Stomach (tissue), 9 donors: Measurements from ENCODE around the gene CNTD1. TPM values are rescaled to one million over a fixed set of nuclear protein-coding genes. Genes with fewer than 3 reads are reported as not detected.

Experiments used
- DNase-seq, 2 donors: peaks; one replicate each; pipeline versions ENCODE4 v3.0.0 to v3.0.0-alpha.2; 2013 to 2019
- H3K27ac ChIP-seq, 5 donors: fragments of 200-600 bp in 4 of 5; sonication (generic) in 4 of 5; one replicate each; pipeline ENCODE4 v1.5.1; 2013 to 2019; ENCODE audit warnings: mild to moderate bottlenecking in 1 of 5, moderate library complexity in 1 of 5
- H3K27me3 ChIP-seq, 3 donors: fragments of 200-600 bp; sonication (generic); one replicate each; pipeline ENCODE4 v1.5.1; 2017 to 2019; ENCODE audit warnings: mixed run types in 1 of 3
- H3K36me3 ChIP-seq, 4 donors: fragments of 200-600 bp; sonication (generic); 1 replicate in 3 of 4; 2 replicates in 1 of 4; pipeline ENCODE4 v1.5.1; 2016 to 2019
- H3K4me1 ChIP-seq, 4 donors: fragments of 200-600 bp; sonication (generic); one replicate each; pipeline ENCODE4 v1.5.1; 2016 to 2019
- H3K4me3 ChIP-seq, 4 donors: fragments of 200-600 bp; sonication (generic) in 3 of 4; one replicate each; pipeline ENCODE4 v1.5.1; 2016 to 2019; ENCODE audit warnings: mild to moderate bottlenecking in 1 of 4
- H3K9me3 ChIP-seq, 4 donors: fragments of 200-600 bp; sonication (generic); one replicate each; pipeline ENCODE4 v1.5.1; 2016 to 2019
- EP300 ChIP-seq: sonication (generic); formaldehyde crosslinking; IDR thresholded peaks from one replicate; pipeline ENCODE4 v1.6.1; 2017; ENCODE audit warnings: antibody characterized with exemption
- POLR2A ChIP-seq, 4 donors: fragments of 450-650 bp; IDR thresholded peaks; one replicate each; pipeline ENCODE4 v1.6.1; 2016; ENCODE audit warnings: antibody characterized with exemption in 4 of 4, control low read depth in 2 of 4, mild to moderate bottlenecking in 1 of 4, moderate library complexity in 1 of 4
- POLR2AphosphoS5 ChIP-seq, 3 donors: sonication (generic); formaldehyde crosslinking; IDR thresholded peaks; one replicate each; pipeline ENCODE4 v1.6.1; 2016; ENCODE audit warnings: antibody characterized with exemption in 3 of 3
- WGBS, 5 donors: extraction: QIAGEN DNeasy Blood & Tissue Kit in 3 of 5; methylation state at CpG; one replicate each; pipeline versions ENCODE4 v1.1.5 to v1.1.7; 2013 to 2018; 5-methylcytosine and 5-hydroxymethylcytosine counted together
- intact Hi-C: fragments of 100-400 bp; cut with DNase I; formaldehyde crosslinking; loops from one replicate; pipeline ENCODE4 v1.15.1; 2023; ENCODE audit warnings: low total_unique reads
- polyA plus RNA-seq, 3 donors: library from polyadenylated mRNA; stranded (reverse); fragments of 200-250 nt; gene quantifications; one replicate each; pipeline ENCODE4 v1.2.3, GENCODE V29; 2013
- total RNA-seq, 5 donors: library from RNA; depleted of rRNA; stranded (reverse); fragments of >200 nt; gene quantifications; one replicate each; pipeline versions ENCODE4 v1.1.0 to v1.2.3, GENCODE V29; 2014 to 2016
- TF ChIP-seq, protein P1 (sequence below), 7 experiments: fragments of 450-650 bp in 4 of 7; fragments of 200-600 bp in 3 of 7; sonication (generic) in 3 of 7; IDR thresholded peaks; one replicate each; pipeline ENCODE4 v1.5.1; 2016 to 2019; ENCODE audit warnings: antibody characterized with exemption in 7 of 7, control low read depth in 2 of 7, mild to moderate bottlenecking in 1 of 7
- donor health status: healthy with polysubstance abuse.
- donor health status: Bipolar disorder and iron deficiency.
- donor health status: healthy.

CNTD1 gene
- total and polyA plus RNA-seq, 8 donors, result 0.29 to 2.4 (median 1.3) TPM; not detected in 2

DNA sequence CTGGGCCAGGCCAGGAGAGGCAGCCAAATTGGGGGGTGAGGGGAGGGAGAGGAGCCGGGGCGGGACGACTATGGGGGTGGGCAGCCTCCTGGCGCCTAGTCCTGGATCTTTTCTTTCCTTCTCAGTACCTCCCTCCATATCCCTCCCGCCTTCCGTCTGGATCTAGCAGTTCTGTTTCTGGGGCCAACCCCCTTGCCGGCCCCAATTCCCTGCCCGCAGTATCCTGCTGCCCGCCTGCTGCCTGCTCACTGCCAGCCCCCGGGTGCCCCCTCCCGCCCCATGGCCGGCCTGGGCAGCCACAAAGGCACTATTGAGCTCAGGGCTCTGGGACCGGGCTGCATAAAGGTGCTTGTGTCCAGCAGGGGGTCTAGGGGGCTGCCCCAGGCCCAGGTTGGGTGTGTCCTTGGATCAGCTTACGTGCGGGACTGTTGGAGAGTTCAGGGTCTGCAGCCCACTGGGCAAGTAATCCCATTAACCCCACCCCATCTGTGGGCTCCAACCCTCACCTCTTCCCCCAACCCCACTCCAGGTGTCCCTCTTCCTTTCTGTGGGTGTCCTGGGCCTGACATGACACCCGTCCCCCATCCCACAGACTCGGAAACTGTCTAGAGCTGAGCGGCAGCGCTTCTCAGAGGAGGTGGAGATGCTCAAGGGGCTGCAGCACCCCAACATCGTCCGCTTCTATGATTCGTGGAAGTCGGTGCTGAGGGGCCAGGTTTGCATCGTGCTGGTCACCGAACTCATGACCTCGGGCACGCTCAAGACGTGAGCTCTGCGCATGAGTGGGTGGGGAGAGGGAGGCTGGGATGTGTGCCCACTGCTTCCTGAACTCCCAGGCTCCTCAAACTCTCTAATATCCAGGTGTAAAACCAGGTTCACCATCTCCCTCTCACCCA lies 16.2 kb upstream of the CNTD1 start:
- Histone ChIP-seq H3K36me3 (peaks cover 21 to 26% (median 22%) of the 10 kb centered on the region in 4 donors), H3K27ac (peak overlapping the region in 1 of 5 donors; percentile 72), H3K9me3 (no peaks in the 10 kb centered on the region), H3K4me1 (peaks cover 22 to 50% (median 29%) of the 10 kb centered on the region in 4 donors), H3K4me3 (peak overlapping the region; percentile 41 to 61 (median 46)), H3K27me3 (peaks cover 4 to 76% (median 56%) of the 10 kb centered on the region in 3 donors)
- intact Hi-C loops, result no loop called here
- WGBS, 5 donors, result 33 to 50% (median 38%) methylated on average over 19 to 29 of the region's 29 CpGs
- TF ChIP-seq, protein P1, sequence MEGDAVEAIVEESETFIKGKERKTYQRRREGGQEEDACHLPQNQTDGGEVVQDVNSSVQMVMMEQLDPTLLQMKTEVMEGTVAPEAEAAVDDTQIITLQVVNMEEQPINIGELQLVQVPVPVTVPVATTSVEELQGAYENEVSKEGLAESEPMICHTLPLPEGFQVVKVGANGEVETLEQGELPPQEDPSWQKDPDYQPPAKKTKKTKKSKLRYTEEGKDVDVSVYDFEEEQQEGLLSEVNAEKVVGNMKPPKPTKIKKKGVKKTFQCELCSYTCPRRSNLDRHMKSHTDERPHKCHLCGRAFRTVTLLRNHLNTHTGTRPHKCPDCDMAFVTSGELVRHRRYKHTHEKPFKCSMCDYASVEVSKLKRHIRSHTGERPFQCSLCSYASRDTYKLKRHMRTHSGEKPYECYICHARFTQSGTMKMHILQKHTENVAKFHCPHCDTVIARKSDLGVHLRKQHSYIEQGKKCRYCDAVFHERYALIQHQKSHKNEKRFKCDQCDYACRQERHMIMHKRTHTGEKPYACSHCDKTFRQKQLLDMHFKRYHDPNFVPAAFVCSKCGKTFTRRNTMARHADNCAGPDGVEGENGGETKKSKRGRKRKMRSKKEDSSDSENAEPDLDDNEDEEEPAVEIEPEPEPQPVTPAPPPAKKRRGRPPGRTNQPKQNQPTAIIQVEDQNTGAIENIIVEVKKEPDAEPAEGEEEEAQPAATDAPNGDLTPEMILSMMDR (IDR thresholded peaks at IDR 0.05), result no peak
- TF ChIP-seq POLR2A (IDR thresholded peaks at IDR 0.05) (no peak), POLR2AphosphoS5 (IDR thresholded peaks at IDR 0.05) (no peak), EP300 (no peak)
- DNase-seq, result peak in 1 of 2 donors; percentile 45

DNA sequence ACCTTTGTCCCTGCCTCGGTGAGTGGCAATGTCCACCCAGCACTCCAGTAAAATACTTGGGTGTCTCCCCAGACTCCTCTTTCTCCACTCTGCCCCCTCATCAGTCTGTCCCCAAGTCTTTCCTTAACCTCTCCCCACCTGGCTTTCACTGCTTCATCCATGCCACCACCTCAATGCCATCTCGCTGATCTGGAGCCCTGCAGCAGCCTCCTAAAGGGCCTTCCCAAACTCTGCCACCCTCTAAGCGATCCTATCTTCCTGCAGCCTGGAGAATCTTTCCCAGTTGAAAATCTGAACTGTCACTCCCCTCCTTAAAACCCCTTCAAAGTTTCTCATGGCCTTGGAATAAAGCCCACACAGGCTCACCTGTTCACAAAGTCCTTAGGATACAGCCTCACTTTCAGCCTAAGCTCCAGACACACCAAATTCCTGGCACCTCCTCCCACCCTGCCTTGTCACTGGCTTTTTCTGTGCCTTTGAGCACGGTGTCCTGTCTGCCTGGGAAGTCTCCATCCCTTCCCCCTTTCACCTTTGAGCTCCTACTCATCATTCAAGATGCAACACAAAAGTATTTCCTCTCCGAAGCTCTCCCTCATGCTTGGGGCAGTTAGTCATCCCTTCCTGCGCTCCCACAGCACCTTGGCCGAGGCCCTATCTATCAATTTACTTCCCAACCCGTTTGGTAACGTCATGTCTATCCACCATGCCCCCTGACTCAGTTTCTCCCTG lies 15.4 kb upstream of the CNTD1 start:
- Histone ChIP-seq H3K9me3 (no peaks in the 10 kb centered on the region), H3K27ac (no peak overlapping the region), H3K36me3 (peaks cover 13 to 18% (median 14%) of the 10 kb centered on the region in 4 donors), H3K27me3 (peaks cover 4 to 84% (median 56%) of the 10 kb centered on the region in 3 donors), H3K4me1 (peaks cover 22 to 50% (median 29%) of the 10 kb centered on the region in 4 donors), H3K4me3 (no peak overlapping the region)
- 40 to 58% (median 52%) methylated on average over 9 of the region's 9 CpGs for WGBS, 5 donors
- TF ChIP-seq POLR2AphosphoS5 (IDR thresholded peaks at IDR 0.05) (no peak), EP300 (no peak), POLR2A (IDR thresholded peaks at IDR 0.05) (no peak)
- TF ChIP-seq, protein P1 (IDR thresholded peaks at IDR 0.05), result no peak
- intact Hi-C loops, result no loop called here
- DNase-seq, result no peak

DNA sequence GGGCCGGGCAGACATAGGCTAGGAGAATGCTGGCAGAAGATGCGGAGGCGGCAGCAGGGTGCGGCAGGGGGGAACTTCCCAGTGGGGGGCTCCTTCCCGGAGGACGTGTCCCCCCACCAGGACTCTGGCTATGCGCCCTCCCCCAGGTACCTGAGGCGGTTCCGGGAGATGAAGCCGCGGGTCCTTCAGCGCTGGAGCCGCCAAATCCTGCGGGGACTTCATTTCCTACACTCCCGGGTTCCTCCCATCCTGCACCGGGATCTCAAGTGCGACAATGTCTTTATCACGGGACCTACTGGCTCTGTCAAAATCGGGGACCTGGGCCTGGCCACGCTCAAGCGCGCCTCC lies 14.9 kb upstream of the CNTD1 start:
- TF ChIP-seq POLR2A (IDR thresholded peaks at IDR 0.05) (no peak), POLR2AphosphoS5 (IDR thresholded peaks at IDR 0.05) (no peak), EP300 (no peak)
- TF ChIP-seq, protein P1 (IDR thresholded peaks at IDR 0.05), result no peak
- WGBS, 5 donors, result 46 to 67% (median 59%) methylated on average over 18 to 22 of the region's 22 CpGs
- DNase-seq, result no peak
- Histone ChIP-seq H3K9me3 (no peaks in the 10 kb centered on the region), H3K27me3 (peaks cover 4 to 87% (median 56%) of the 10 kb centered on the region in 3 donors), H3K4me3 (no peak overlapping the region), H3K36me3 (peaks cover 8 to 12% (median 9%) of the 10 kb centered on the region in 4 donors), H3K27ac (no peak overlapping the region), H3K4me1 (peaks cover 22 to 50% (median 29%) of the 10 kb centered on the region in 4 donors)
- intact Hi-C loops, result no loop called here

DNA sequence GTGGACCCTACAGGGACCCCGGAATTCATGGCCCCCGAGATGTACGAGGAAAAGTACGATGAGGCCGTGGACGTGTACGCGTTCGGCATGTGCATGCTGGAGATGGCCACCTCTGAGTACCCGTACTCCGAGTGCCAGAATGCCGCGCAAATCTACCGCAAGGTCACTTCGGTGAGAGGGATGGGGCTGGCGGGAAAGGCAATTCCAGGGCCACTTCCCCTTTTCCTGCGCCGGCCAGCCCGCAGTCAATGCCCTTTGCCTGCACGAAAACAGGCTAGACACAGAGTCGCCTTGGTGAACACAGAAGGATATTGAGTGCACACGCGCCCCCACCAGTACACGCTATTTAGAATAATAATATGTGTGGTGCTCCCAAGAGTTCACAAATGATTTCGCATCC lies 14.3 kb upstream of the CNTD1 start:
- Histone ChIP-seq H3K9me3 (no peaks in the 10 kb centered on the region), H3K27ac (no peak overlapping the region), H3K4me3 (no peak overlapping the region), H3K4me1 (peaks cover 22 to 47% (median 28%) of the 10 kb centered on the region in 4 donors), H3K27me3 (peaks cover 4 to 87% (median 56%) of the 10 kb centered on the region in 3 donors), H3K36me3 (peaks cover 2 to 6% (median 2%) of the 10 kb centered on the region in 4 donors)
- DNase-seq, result no peak
- WGBS, 5 donors, result 56 to 76% (median 62%) methylated on average over 24 to 25 of the region's 25 CpGs
- TF ChIP-seq, protein P1 (IDR thresholded peaks at IDR 0.05), result no peak
- no peak for TF ChIP-seq POLR2A (IDR thresholded peaks at IDR 0.05)
- no peak for TF ChIP-seq POLR2AphosphoS5 (IDR thresholded peaks at IDR 0.05)
- TF ChIP-seq EP300, result no peak
- intact Hi-C loops, result no loop called here
